Measurements from ENCODE around the gene PSME2.

Gene PSME2

GRCh38 chr14:24189460-24189859, 43.0 kb upstream of the PSME2 start:
- H3K4me3 ChIP-seq (ENCODE audit: low read depth, low read length), result no peak overlapping the region
- in situ Hi-C loops (cut with HindIII; ENCODE audit: low sequenced_read_pairs), result no loop called here
- no peak for DNase-seq (ENCODE audit: low read depth)
- TF ChIP-seq, protein P1, sequence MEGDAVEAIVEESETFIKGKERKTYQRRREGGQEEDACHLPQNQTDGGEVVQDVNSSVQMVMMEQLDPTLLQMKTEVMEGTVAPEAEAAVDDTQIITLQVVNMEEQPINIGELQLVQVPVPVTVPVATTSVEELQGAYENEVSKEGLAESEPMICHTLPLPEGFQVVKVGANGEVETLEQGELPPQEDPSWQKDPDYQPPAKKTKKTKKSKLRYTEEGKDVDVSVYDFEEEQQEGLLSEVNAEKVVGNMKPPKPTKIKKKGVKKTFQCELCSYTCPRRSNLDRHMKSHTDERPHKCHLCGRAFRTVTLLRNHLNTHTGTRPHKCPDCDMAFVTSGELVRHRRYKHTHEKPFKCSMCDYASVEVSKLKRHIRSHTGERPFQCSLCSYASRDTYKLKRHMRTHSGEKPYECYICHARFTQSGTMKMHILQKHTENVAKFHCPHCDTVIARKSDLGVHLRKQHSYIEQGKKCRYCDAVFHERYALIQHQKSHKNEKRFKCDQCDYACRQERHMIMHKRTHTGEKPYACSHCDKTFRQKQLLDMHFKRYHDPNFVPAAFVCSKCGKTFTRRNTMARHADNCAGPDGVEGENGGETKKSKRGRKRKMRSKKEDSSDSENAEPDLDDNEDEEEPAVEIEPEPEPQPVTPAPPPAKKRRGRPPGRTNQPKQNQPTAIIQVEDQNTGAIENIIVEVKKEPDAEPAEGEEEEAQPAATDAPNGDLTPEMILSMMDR (IDR thresholded peaks at IDR 0.05; ENCODE audit: low read depth, low read length, missing control alignments), result no peak

DNA sequence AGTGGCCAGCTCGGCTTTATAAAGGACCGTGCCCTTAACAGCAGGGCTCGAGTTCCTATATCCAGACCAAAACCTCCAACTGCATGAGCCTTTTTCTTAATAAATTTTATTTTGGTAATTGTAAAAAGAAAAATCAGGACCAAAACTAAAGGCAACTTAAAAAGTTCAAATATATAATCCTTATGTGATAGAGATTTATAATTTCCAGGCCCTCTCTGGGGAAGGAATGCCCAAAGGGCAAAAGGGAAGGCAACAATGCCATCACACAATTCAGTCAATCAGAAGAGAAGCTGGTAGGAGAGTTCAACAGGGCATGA, 42.6 kb upstream of the PSME2 start:
- peak overlapping the region; percentile 73 for H3K4me3 ChIP-seq (ENCODE audit: low read depth, low read length)

DNA sequence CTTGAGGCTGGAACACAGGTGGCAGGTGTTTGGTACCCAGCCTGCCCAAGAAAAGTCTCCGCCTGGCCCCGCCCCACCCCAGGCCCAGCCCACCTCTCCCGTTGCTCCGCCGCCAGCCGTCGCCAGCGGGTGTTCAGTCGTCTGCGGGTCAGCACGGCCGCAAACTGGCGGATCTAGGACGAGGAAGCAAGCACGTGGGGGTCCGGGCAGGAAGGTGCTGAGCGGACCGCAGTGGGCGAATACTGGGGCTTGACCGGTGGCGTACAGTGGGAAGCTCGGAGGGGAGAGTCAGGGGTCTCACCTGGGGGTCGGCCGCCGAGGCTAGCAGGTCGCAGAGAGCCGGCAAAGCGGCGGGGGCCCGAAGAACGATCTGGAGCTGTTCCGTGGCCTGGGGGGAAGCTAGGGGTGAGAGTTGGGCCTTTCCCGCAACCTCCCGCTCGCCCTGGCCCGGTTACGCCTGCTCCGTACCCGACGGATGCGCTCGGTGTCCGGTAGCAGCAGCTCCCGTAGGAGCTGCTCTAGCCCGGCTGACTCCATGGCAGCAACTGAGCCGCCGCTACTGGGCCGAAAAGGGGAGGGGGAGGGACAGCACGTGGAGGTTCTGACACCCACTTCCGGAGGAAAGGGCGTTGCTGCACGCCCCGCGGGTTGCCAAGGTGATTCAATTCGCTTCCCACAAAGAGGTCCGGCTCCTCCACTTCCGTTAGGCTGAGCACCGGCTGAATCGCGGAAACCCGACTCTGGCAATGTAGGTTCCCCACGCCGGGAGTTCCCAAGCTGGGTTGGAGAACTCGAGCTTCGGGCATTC, 42.0 kb upstream of the PSME2 start, which contains the start of gene IPO4:
Gene IPO4 (minus strand): TSS at position 566 of the 808 bp plus-strand sequence. CDS start 29 bp downstream, at position 537.
- in situ Hi-C loops (cut with HindIII; ENCODE audit: low sequenced_read_pairs), result no loop called here
- DNase-seq (ENCODE audit: low read depth), result peak; percentile 95
- TF ChIP-seq, protein P1 (IDR thresholded peaks at IDR 0.05; ENCODE audit: low read depth, low read length, missing control alignments), result no peak
- peak within 1 kb of the TSS; percentile 73 for H3K4me3 ChIP-seq (ENCODE audit: low read depth, low read length)

More for the DNA sequence above, 42.6 kb upstream of the PSME2 start:
- in situ Hi-C loops (cut with HindIII; ENCODE audit: low sequenced_read_pairs), result no loop called here
- TF ChIP-seq, protein P1 (IDR thresholded peaks at IDR 0.05; ENCODE audit: low read depth, low read length, missing control alignments), result no peak
- no peak for DNase-seq (ENCODE audit: low read depth)

DNA sequence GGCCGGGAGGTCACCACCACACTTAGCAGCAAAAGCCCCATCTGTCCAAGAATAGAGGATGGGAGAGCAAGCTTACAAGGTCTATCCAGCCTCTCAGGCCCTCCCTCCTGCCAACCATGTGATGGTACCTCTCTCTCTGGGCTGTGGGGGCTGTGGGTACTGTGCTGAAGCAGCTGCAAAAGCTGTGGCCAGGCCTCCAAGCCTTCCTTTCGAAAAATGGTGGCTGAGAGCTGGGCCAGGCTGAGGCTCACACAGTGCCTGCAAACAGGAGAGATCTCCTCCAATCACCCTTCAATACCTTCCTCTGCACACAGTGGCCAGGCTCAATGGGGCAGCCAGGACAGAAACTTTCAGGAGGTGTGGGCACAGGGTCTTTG, 41.1 kb upstream of the PSME2 start:
- TF ChIP-seq, protein P1 (IDR thresholded peaks at IDR 0.05; ENCODE audit: low read depth, low read length, missing control alignments), result no peak
- H3K4me3 ChIP-seq (ENCODE audit: low read depth, low read length), result peak overlapping the region; percentile 73
- DNase-seq (ENCODE audit: low read depth), result no peak
- in situ Hi-C loops (cut with HindIII; ENCODE audit: low sequenced_read_pairs), result no loop called here

DNA sequence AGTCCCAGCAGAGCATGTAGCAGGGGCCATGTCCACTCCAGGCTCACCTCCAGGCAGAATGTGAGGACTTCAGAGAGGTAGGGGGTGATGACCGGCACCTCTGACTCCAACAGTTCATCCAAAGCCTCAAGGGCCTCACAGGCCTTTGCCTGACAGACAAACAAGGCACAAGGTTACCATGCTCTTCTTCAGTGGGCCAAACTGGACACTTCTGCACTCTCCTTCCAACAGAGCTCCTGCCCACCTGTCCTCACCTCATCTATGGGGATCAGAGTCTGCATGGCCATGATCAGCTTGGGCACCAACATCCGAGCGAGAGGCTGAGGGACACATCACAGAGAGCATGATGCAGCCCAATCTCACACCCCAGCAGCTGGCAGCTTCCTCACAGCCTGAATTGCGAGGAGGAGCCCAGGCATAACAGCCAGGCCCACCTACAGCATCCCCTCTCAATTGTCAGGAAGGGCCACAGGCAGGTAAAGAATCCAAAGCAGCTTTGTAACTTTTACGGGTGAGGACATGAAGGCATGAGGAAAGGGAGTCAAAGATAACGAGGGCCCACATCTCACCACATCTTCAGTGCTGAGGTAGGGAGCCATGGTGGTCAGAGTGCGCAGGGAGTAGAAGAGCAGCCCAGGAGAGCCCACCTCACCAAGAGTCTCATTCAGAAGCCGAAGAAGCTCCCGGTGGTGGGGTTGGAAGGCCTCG, 40.6 kb upstream of the PSME2 start:
- no peak overlapping the region for H3K4me3 ChIP-seq (ENCODE audit: low read depth, low read length)
- in situ Hi-C loops (cut with HindIII; ENCODE audit: low sequenced_read_pairs), result no loop called here

DNA sequence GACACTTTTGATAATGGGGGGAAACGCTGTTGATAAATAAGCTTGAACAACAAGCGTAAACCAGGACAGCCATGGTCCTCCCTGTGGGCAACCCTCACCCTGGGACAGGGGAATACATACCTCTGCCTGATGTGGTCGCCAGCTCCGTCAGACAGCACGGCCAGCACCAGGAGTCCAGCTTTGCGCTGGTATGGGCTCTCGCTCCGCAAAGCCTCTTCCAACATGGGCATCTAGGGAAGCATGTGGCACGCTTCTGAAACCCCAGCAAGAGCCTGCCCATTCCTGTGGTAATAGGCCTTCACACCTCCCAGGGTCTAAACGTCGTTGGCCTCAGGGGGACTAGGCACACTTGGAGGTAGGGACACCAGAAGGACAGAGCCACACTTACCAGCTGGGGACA, 39.3 kb upstream of the PSME2 start:
- in situ Hi-C loops (cut with HindIII; ENCODE audit: low sequenced_read_pairs), result no loop called here
- DNase-seq (ENCODE audit: low read depth), result no peak
- TF ChIP-seq, protein P1 (IDR thresholded peaks at IDR 0.05; ENCODE audit: low read depth, low read length, missing control alignments), result no peak
- H3K4me3 ChIP-seq (ENCODE audit: low read depth, low read length), result no peak overlapping the region

More for the DNA sequence above, 40.6 kb upstream of the PSME2 start:
- no peak for DNase-seq (ENCODE audit: low read depth)
- TF ChIP-seq, protein P1 (IDR thresholded peaks at IDR 0.05; ENCODE audit: low read depth, low read length, missing control alignments), result no peak
